ENCODE results near the gene SHISA5. TPM values are rescaled to one million over a fixed set of nuclear protein-coding genes. Genes with fewer than 3 reads are reported as not detected.

The SHISA5 gene, protein sequence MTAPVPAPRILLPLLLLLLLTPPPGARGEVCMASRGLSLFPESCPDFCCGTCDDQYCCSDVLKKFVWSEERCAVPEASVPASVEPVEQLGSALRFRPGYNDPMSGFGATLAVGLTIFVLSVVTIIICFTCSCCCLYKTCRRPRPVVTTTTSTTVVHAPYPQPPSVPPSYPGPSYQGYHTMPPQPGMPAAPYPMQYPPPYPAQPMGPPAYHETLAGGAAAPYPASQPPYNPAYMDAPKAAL
- 235 and 272 TPM in 2 replicates for total RNA-seq

DNA sequence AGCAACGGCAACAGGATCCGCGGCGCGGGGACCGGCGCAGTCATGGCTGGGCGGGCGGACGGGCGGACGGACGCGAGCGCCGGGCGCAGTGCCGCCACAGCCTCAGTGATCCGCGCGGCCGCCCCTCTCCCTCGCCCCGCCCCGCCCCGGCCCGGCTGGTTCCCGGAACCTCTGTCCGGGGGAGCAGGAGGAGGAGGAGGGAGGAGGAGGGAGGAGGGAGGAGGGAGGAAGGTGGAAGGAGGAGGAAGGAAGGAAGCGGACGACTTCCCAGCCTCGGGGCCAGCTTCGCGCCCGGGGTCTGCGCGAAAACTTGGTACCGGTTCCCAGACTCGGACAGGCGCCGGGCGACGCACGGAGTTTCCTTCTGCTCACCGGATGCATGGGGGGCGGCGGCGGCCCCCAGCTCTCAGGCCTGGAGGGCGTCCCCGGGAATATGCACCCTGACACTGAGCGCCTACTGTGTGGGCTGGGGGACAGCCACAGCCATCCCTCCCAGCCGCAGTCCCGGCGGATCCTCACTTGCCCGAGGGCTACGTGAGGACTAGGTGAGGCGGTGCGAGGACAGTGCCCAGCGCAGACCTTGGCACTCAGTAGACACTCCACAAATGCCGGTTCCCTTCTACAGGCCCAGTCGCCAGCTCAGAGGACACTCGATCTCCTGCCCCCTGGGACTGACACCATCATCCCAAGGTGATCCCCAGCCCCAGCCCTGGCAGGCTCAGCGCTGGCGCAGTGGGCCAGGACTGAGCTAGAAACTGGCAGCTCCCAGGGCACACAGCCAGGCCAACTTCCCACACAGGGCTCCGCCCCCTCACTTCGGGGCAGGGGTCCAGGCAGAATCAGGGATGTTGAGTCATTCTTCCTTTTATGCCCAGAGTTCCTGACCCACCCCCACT is at the start of gene SHISA5:
TSS of gene SHISA5 (minus strand) at position 124 of the 896 bp plus-strand sequence. CDS start at position 44, 80 bp downstream.

DNA sequence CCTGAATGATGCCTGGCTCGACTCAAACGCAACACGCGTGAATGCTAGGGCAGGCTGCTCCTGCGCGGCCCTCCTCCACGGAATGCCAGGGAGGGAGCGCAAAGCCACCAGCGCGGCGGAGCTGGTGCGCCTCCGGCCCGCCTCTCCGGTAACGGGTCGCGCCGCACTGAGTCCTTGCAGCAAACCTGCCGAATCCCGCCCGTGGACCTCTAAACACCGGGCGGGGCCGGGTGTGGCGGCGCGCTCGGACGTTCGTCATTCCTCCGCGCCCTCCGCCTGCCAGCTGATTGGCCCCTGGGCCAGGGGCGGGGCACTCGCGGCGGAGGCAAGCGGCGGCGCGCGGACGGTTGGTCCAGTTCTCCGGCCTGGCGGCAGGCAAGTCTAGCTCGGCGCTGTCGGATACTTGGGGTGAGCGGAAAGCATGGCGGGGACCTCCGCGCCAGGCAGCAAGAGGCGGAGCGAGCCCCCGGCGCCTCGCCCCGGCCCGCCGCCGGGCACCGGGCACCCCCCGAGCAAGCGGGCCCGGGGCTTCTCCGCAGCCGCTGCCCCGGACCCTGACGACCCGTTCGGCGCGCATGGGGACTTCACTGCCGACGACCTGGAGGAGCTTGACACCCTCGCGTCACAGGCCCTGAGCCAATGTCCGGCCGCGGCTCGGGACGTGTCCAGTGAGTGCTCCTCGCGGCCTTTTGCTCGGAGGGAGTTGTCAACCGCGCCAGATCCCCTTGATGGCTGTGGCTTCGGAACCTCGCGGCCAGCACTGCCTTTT is 57.4 kb downstream of the SHISA5 start, which contains the start of gene ATRIP:
TSS of gene ATRIP (plus strand) at position 313 of the 769 bp plus-strand sequence. CDS start at position 422, 109 bp downstream.

DNA sequence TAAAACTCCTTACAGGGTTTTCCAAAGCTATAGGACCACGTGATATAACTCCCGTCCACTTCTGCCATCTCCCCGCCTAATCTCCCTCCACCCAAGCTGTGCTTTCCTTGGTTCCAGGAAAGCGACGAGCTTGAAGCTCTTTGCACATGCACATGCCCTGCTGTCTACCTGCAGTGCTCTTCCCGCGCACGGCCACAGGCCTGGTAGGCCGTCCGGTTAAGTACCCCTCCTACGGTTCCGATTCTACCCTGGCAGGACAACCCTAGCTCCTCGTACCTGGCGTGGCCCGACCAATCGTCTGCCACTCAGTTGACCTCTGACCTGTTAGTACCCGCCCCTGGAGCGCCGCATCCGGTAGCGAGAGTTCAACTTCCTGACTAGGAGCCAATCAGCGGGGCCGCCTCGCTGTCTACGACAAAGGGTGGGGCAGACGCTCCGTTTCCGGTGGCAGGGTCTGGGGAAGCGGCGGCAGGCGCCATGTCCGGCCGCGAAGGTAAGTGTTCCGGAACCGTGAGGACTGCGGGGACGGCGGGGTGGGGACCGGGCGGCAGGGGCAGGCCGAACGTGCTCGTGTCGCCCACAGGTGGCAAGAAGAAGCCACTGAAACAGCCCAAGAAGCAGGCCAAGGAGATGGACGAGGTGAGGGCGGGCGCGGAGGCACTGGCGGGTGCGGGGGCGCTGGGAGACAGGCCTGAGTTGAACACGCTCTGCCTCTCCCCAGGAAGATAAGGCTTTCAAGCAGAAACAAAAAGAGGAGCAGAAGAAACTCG is 64.0 kb downstream of the SHISA5 start, which contains the start of the genes CCDC51 and TMA7:
TSS of gene CCDC51 (minus strand) at position 300 of the 770 bp plus-strand sequence. CDS start 4,991 bp downstream, outside the sequence.
TSS of gene TMA7 (plus strand) at position 438 of the 770 bp plus-strand sequence. CDS start at position 478, 40 bp downstream.

DNA sequence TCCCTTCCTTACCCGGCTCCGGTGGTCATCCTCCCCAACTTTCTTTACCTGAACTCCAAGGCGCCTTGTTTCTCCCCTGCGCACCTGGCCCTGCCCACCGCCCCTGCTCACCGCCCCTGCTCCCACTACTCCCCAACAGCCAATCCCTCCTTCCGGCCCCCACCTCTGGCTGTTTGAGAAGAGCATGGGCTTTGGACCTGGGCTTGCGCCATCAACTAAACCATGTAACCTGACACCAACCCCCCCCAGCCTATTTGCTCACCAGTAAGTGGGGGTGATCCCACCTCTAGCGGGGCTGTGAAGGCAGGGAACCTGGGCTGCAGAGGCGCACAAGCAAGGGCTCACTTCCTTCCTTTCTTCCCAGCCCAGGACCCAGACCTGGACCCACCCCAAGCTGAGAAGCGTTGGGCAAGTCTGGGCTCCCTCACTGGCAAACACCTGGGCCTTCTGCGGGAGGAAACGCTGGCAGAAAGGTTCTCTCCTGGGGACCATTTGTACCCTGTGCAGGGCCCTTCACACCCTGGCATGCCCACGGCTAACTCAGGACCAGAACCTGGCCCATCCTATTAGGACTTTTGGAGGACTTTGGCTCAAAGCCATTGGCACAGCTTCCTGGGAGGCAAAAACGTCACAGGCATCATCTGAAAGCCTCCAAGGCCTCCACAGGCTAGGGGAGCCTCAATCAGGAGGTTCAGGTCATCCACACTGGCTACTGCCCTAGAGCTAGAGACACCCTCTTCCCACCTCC is 73.8 kb downstream of the SHISA5 start, which contains the start of gene PLXNB1:
TSS of gene PLXNB1 (minus strand) at position 127 of the 748 bp plus-strand sequence. CDS start 5,475 bp downstream, outside the sequence.

Other genes with a start within 250 kb of the SHISA5 start
- 35.2 and 35.4 TPM in 2 replicates for gene NME6, start 202.8 kb downstream of the SHISA5 start, total RNA-seq
- not detected in 2 replicates for gene SPINK8, start 170.5 kb downstream of the SHISA5 start, total RNA-seq
- not detected in 2 replicates for gene FBXW12, start 132.0 kb downstream of the SHISA5 start, total RNA-seq
- gene PLXNB1, start 74.1 kb downstream of the SHISA5 start, total RNA-seq: 17.5 and 18.2 TPM in 2 replicates
- gene CCDC51, start 64.1 kb downstream of the SHISA5 start, total RNA-seq: 14.2 and 24.5 TPM in 2 replicates
- 410 and 450 TPM in 2 replicates for gene TMA7, start 63.9 kb downstream of the SHISA5 start, total RNA-seq
- gene ATRIP, start 57.4 kb downstream of the SHISA5 start, total RNA-seq: 4.3 and 17.0 TPM in 2 replicates
- 13.8 and 14.4 TPM in 2 replicates for gene PFKFB4, start 52.6 kb upstream of the SHISA5 start, total RNA-seq
- gene UCN2, start 59.6 kb upstream of the SHISA5 start, total RNA-seq: not detected in 2 replicates
- gene COL7A1, start 91.2 kb upstream of the SHISA5 start, total RNA-seq: 4.4 and 6.6 TPM in 2 replicates
- gene UQCRC1, start 105.5 kb upstream of the SHISA5 start, total RNA-seq: 425 and 465 TPM in 2 replicates
- gene TMEM89, start 117.6 kb upstream of the SHISA5 start, total RNA-seq: not detected in 2 replicates
- 19.3 and 26.2 TPM in 2 replicates for gene SLC26A6, start 131.3 kb upstream of the SHISA5 start, total RNA-seq
- gene CELSR3, start 158.7 kb upstream of the SHISA5 start, total RNA-seq: 0.86 and 1.4 TPM in 2 replicates
- gene NCKIPSD, start 181.7 kb upstream of the SHISA5 start, total RNA-seq: 27.1 and 31.4 TPM in 2 replicates
- 50.9 and 57.1 TPM in 2 replicates for gene IP6K2, start 213.0 kb upstream of the SHISA5 start, total RNA-seq

Measured in myometrial cell (primary cell).